ENCODE results near the gene TMEM37. TPM values are rescaled to one million over a fixed set of nuclear protein-coding genes. Genes with fewer than 3 reads are reported as not detected.

TMEM37 gene
- total and polyA plus RNA-seq, 2 of the 13 experiments (the other 11 are each of a cell fraction or from before 2014, with no cell fraction given): 37.7 to 115 TPM

- TF ChIP-seq ZIK1 (CRISPR knock-in tag; IDR thresholded peaks at IDR 0.05; ENCODE audit: borderline replicate concordance, low read depth) (no peak), ZNF503 (CRISPR knock-in tag; IDR thresholded peaks at IDR 0.05) (peak; percentile 91; the same call in 1 of the 2 replicates), ZNF333 (CRISPR knock-in tag; IDR thresholded peaks at IDR 0.05; ENCODE audit: borderline replicate concordance) (no peak), NCOR1 (IDR thresholded peaks at IDR 0.05; ENCODE audit: borderline replicate concordance, low read length) (peak; percentile 93), BATF2 (CRISPR knock-in tag; IDR thresholded peaks at IDR 0.05) (no peak), NCOA2 (CRISPR knock-in tag; IDR thresholded peaks at IDR 0.05) (peak; percentile 97), SP5 (CRISPR knock-in tag; IDR thresholded peaks at IDR 0.05; ENCODE audit: borderline replicate concordance, low read depth) (peak; percentile 96), TERF1 (CRISPR knock-in tag; IDR thresholded peaks at IDR 0.05) (no peak), POLR2G (IDR thresholded peaks at IDR 0.05; ENCODE audit: low read depth, low read length) (no peak), NFKBIZ (CRISPR knock-in tag; IDR thresholded peaks at IDR 0.05) (peak; percentile 91), SIX4 (CRISPR knock-in tag; IDR thresholded peaks at IDR 0.05) (peak; percentile 84; the same call in 1 of the 2 replicates), SRSF4 (IDR thresholded peaks at IDR 0.05; ENCODE audit: low read depth, low read length, poor library complexity, severe bottlenecking) (no peak), KAT7 (CRISPR knock-in tag; IDR thresholded peaks at IDR 0.05; ENCODE audit: borderline replicate concordance) (no peak), GPN1 (CRISPR knock-in tag; IDR thresholded peaks at IDR 0.05; ENCODE audit: borderline replicate concordance) (no peak), RXRB (CRISPR knock-in tag; IDR thresholded peaks at IDR 0.05; ENCODE audit: borderline replicate concordance) (peak; percentile 99), HIVEP1 (CRISPR knock-in tag; IDR thresholded peaks at IDR 0.05) (peak; percentile 95), KAT8 (CRISPR knock-in tag; IDR thresholded peaks at IDR 0.05) (peak; percentile 70; the same call in 1 of the 2 replicates), NCOA5 (CRISPR knock-in tag; IDR thresholded peaks at IDR 0.05) (no peak), SMARCE1 (IDR thresholded peaks at IDR 0.05; ENCODE audit: borderline replicate concordance) (no peak), AGO2 (optimal IDR thresholded peaks at IDR 0.05; ENCODE audit: low read depth, low read length) (no peak), FLYWCH1 (CRISPR knock-in tag; IDR thresholded peaks at IDR 0.05) (no peak), ZC3H13 (CRISPR knock-in tag; IDR thresholded peaks at IDR 0.05) (no peak)
- TF ChIP-seq, protein P1, sequence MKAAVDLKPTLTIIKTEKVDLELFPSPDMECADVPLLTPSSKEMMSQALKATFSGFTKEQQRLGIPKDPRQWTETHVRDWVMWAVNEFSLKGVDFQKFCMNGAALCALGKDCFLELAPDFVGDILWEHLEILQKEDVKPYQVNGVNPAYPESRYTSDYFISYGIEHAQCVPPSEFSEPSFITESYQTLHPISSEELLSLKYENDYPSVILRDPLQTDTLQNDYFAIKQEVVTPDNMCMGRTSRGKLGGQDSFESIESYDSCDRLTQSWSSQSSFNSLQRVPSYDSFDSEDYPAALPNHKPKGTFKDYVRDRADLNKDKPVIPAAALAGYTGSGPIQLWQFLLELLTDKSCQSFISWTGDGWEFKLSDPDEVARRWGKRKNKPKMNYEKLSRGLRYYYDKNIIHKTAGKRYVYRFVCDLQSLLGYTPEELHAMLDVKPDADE (CRISPR knock-in tag; IDR thresholded peaks at IDR 0.05): no peak
- TF ChIP-seq, protein P2, sequence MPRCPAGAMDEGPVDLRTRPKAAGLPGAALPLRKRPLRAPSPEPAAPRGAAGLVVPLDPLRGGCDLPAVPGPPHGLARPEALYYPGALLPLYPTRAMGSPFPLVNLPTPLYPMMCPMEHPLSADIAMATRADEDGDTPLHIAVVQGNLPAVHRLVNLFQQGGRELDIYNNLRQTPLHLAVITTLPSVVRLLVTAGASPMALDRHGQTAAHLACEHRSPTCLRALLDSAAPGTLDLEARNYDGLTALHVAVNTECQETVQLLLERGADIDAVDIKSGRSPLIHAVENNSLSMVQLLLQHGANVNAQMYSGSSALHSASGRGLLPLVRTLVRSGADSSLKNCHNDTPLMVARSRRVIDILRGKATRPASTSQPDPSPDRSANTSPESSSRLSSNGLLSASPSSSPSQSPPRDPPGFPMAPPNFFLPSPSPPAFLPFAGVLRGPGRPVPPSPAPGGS (CRISPR knock-in tag; IDR thresholded peaks at IDR 0.05): 0 out of 2 replicates have a peak, but pooled peaks have one; percentile 27
Measured at GRCh38 chr2:119425620-119426395, 5.8 kb upstream of the TMEM37 start (continued).

Data from HepG2 (cell line).